Keratinocyte (primary cell): ENCODE data around the gene CDK13.

ENCODE experiments used
- EZH2 ChIP-seq: IDR thresholded peaks from one replicate; pipeline ENCODE4 v1.6.1; 2012; ENCODE audit warnings: inconsistent platforms, mild to moderate bottlenecking, low read length, moderate library complexity
- TF ChIP-seq, protein P1 (sequence below), 3 experiments: IDR thresholded peaks in 1 of 3; conservative IDR thresholded peaks in 1 of 3; optimal IDR thresholded peaks in 1 of 3; 2 replicates in 2 of 3; 3 replicates in 1 of 3; pipeline versions ENCODE3 to v1.5.1; 2011; ENCODE audit warnings: low read length in 3 of 3, mild to moderate bottlenecking in 3 of 3, moderate library complexity in 2 of 3, control low read depth in 1 of 3, inconsistent platforms in 1 of 3; ENCODE audit not compliant: insufficient read depth in 2 of 3; ENCODE audit errors: extremely low read depth in 1 of 3

DNA sequence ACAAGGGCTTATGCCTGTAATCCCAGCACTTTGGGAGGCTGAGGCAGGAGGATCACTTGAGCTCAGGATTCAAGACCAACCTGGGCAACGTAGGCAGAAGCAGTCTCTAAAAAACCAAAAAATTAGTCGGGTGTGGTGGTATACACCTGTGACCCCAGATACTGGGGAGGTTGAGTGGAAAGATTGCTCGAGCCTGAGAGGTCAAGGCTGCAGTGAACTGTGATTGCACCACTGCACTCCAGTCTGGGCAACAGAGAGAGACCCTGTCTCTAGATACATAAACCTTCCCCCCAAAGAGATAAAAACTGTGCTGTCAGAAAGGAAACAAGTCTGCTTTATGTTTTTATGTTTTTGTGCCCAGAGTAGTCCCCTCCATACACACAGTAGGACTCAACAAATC is 27.5 kb upstream of the CDK13 start:
- no peak for TF ChIP-seq EZH2
- TF ChIP-seq, protein P1, sequence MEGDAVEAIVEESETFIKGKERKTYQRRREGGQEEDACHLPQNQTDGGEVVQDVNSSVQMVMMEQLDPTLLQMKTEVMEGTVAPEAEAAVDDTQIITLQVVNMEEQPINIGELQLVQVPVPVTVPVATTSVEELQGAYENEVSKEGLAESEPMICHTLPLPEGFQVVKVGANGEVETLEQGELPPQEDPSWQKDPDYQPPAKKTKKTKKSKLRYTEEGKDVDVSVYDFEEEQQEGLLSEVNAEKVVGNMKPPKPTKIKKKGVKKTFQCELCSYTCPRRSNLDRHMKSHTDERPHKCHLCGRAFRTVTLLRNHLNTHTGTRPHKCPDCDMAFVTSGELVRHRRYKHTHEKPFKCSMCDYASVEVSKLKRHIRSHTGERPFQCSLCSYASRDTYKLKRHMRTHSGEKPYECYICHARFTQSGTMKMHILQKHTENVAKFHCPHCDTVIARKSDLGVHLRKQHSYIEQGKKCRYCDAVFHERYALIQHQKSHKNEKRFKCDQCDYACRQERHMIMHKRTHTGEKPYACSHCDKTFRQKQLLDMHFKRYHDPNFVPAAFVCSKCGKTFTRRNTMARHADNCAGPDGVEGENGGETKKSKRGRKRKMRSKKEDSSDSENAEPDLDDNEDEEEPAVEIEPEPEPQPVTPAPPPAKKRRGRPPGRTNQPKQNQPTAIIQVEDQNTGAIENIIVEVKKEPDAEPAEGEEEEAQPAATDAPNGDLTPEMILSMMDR (optimal IDR thresholded peaks at IDR 0.05 in 1 of 3, IDR thresholded peaks at IDR 0.05 in 1 of 3, conservative IDR thresholded peaks at IDR 0.05 in 1 of 3; ENCODE audit: extremely low read depth in 1 of 3, insufficient read depth in 2 of 3, low read length in 3 of 3) = no peak
